DMS114 treated with DMSO at 0.1 percent for 48 hours (cell line): ENCODE measurements around the gene PPP2R1B.

Experiments used
- DNase-seq: peaks from one replicate; lab custom pipeline; 2025; ENCODE audit not compliant: unreplicated experiment; lab: John Stamatoyannopoulos, UW

PPP2R1B gene

DNA sequence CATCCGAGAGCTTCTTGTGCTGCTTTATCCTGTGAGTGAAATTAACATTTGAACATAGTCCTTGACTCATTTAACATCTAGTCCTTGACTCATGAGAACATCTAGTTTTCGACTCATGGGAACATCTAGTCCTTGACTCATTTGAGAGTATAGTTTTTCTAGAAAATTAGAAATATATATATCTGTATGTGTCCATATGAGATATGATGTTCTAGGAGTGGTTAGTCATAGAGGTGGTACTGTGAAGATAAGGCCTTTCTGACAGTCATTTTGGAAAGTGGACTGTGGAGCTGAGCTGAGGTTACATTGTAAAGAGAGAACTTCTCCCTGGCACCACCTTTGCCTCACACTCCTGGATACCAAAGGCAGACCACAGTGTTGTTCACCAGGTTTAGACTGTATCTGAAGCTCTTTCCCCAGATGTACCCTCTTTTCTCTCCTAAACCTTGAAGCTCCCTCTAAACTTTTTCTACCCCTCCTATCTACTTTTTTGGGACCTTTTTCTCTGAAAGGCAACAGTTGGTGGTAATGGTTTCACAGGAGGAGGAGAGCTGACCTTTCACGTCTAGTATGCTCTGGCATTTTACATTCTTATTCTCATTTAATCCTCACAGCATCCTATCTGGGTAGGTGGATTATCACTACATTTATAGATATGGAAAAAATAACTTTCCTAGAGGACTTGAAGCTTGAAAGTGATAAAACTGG lies 67.2 kb downstream of the PPP2R1B start:
- no peak for DNase-seq

DNA sequence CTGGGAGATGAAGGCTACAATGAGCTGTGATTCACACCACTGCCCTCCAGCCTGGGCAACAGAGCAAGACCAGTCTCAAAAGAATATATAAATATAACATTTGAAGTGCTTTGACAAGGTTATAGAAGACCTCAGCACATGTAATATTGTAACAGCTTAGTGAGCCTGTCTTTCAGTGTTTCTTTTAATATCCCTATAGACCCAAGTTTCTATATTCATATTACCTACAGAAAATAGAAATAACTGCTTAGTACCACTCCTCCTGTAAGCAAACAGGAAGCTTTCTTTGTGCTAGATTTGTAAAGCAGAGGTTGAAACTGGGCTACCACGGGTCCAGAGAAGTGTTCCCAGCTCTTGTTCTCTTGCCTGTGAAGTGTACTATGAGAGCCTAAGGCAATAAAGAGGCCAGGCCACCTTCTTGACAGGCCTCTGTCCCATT lies 68.2 kb downstream of the PPP2R1B start:
- no peak for DNase-seq

- no peak for DNase-seq
Measured at GRCh38 chr11:111696556-111696955, 69.6 kb downstream of the PPP2R1B start.

DNA sequence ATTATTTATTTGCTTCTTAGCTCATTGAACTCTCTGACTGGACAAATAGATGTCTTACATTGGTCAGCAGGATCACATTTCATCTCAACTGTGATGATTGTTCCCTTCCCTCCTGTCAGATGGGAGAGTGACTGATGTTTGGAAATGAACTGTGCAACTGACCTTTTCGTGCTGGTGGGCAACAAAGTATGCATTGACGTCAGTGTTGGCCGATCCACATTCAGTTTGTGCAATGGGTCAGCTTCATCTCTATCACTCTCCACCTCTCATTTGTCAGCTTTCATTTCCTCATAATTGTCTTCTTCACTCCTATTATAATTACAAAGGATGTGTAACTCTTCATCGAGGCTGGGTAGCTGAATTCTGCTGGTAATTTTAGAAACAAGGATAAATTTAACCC lies 71.3 kb downstream of the PPP2R1B start:
- DNase-seq = no peak

DNA sequence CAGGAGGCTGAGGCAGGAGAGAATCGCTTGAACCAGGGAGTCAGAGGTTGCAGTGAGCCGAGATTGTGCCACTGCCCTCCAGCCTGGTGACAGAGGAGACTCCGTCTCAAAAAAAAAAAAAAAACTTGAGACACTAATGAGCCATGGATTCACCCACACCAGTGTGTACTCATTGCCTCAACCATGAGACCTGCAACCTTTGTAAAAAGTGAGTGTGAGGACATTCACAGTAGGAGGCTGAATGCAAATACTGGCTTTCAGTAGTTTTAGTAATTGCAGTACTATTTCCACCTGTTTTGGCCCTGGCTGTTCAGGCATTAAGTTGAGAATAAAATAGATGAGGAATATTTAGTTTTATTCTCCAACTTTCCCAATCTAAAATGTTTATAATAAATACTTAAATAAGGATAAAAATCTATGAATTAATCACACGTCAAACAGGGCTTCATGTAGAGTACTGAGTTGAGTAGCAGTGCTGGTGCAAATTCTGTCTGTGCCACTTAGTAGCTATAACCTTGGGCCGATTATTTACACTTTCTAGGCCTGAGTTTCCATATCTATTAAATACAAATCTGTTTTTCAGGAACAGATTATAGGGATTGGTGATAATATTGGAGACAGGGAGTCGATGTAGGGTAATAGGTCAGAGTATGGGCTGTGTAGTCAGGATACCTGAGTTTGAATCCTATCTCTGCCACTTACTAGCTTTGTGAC lies 72.8 kb downstream of the PPP2R1B start:
- DNase-seq = no peak

GRCh38 chr11:111691741-111692140 lies 74.4 kb downstream of the PPP2R1B start:
- no peak for DNase-seq

DNA sequence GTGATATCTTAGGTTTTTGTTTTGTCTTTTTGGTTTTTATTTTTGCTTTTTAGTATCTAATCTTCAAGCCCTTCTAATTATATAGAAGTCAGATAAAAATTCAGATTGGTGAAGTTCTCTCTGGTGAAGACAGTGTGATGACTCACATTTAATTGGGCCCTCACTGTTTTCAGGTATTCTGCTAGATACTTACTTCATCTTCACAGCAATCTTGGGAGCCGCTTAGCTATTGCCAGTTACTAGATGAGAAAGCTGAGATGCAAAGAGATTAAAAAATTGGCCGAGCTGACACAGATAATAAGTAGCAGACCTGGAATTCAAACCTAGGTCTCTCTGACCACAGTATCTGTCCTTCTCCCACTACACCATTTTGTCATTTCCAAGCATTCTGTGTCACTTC lies 75.0 kb downstream of the PPP2R1B start:
- no peak for DNase-seq

GRCh38 chr11:111688013-111688412 lies 78.2 kb downstream of the PPP2R1B start:
- DNase-seq = no peak

DNA sequence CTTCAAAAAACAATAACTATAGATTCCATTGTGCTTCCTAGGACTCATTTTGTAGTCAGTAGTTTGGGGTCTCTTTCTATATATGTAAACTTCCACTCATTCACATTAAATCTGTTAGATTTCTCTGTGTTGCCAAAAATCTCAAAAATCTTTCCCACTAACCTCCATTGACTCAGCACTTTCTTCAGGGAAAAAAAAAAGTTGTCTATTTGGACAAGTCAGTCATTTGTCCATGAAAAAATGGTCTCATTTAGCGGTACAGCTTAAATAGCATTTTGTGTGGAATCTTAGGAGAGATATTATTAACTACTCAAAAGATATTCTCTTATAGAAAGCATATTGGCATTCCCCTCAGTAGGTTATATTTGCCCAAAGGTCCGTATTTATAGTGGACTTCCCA lies 81.9 kb downstream of the PPP2R1B start:
- no peak for DNase-seq

- DNase-seq = no peak
Measured at GRCh38 chr11:111683806-111684205, 82.4 kb downstream of the PPP2R1B start.

- no peak for DNase-seq
Measured at GRCh38 chr11:111680486-111681175, 85.6 kb downstream of the PPP2R1B start.
